ENCODE measurements around the gene VGF. TPM values are rescaled to one million over a fixed set of nuclear protein-coding genes. Genes with fewer than 3 reads are reported as not detected.

VGF gene
- total RNA-seq, 1 experiment from 2014 or later, result 122 TPM

DNA sequence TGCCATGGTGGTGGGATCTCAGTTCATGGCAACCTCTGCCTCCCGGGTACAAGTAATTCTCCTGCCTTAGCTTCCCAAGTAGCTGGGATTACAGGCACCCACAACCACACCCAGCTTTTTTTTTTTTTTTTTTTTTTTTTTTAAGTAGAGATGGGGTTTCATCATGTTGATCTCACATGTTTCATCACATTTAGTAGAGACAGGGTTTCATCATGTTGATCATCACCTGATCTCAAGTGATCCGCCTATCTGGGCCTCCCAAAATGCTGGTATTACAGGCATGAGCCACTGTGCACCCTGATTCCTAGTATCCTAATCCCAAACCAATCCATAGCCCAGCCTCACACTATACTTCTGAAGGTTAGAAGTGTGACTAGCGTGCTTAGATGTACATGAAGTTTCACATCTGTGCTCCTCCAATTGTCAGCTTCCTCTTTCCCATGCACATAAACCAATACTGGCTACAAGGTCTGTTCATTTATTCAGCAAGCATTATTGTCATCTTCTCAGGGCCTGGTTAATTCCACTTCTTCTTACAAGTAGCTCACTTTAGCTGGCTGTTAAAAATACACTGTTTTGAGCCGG lies 21.6 kb upstream of the VGF start:
- in situ Hi-C loops (cut with HindIII; ENCODE audit: low sequenced_read_pairs), result no loop called here
- DNase-seq (ENCODE audit: low spot score), result no peak

DNA sequence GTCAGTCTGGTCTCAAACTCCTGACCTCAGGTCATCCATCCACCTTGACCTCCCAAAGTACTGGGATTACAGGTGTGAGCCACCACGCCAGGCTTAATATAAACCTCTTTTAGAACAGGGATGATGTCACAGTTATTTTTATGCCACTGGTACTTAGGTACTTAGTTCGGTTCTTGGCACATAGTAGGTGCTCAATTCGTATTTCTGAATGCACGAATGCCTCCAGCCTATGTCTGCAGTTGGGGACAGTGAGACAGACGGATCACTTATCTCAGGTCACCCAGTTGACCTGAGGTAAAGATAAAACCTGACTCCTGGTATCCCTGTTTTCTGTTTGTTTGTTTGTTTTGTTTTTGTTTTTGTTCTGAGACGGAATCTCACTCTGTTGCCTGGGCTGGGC lies 20.8 kb upstream of the VGF start:
- no peak for DNase-seq (ENCODE audit: low spot score)
- in situ Hi-C loops (cut with HindIII; ENCODE audit: low sequenced_read_pairs), result no loop called here

DNA sequence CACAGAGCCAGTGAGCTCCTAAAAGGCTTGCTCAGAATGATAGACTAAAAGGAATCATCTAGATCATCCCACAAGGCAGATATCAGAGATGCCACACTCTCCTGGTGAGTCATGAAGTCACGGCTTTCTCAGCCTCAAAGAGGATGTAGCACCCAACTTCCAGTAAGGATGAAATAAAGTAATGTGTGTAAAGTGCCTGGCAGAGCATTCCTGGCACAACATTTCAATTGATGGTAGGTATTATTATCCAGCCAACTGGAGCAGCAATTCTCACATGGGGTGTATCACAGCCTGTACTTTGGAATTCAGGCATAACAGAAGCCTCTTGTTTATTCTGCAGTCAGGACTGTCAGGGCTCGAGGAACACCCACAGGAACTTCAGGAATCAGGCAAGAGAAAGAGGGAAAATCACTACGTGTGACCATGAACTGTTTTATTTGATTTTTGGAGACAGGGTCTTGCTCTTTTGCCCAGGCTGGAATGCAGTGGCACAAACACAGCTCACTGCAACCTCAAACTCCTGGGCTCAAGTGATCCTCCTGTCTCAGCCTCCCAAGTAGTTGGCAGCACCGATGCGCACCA lies 20.0 kb upstream of the VGF start:
- in situ Hi-C loops (cut with HindIII; ENCODE audit: low sequenced_read_pairs), result no loop called here
- no peak for DNase-seq (ENCODE audit: low spot score)

DNA sequence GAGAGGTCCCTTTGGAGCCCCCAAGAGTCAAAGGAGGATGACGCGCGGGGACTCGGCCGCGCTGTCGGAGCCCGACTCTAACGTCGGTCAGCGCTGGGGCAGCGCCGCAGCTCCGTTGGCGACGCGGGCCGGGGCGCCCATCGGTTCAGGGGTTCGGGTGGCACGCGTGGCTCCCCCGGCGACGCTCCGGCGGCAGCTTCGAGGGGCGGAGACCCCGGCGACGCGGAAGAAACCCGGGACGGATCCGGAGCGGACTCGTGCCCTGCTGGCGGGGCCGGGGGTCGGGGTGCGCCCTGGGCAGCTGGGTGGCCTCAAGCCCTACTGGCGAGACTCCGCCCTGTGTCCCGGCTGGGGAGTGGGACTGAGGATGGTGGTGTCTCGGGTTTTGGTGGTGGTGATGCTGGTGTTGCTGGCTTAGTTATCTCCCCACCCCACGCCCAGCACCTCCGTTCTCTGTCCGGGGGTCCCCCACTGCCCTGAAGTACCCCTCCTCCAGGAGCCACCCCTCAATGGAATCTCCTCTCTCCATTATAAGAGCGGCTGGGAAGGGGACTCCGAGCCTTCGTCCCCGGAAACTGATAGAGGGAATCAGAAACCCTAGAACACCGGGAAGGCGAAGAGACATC lies 14.9 kb upstream of the VGF start, which contains the start of gene NAT16:
NAT16 (minus strand) TSS at position 164 of the 626 bp plus-strand sequence. CDS start 5,486 bp downstream, outside the sequence.
- in situ Hi-C loops (cut with HindIII; ENCODE audit: low sequenced_read_pairs), result no loop called here
- no peak for DNase-seq (ENCODE audit: low spot score)

DNA sequence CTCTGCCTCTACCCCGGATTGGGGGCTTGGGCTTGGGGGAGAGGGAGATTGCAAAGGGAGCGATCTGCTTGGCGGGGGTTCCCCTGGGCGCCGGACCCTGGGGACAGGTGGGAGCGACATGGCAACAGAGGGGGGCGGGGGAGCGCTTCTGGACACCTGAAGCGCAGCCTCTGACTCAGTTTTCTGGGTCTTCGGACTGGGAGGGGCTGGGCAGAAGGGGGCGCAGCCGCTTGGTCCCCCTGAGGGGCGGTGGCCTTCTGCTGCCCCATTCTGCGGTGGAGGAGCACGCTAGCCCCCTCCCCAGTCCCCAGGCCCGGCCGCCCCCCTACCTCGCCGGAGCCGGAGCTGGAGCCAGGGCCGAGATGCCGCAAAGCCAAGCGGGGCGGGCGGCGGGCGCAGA lies 14.3 kb upstream of the VGF start:
- in situ Hi-C loops (cut with HindIII; ENCODE audit: low sequenced_read_pairs), result loop anchor here (10.0 kb wide), 1 partner anchor 95 kb away; no protein-coding TSS in a partner anchor

DNA sequence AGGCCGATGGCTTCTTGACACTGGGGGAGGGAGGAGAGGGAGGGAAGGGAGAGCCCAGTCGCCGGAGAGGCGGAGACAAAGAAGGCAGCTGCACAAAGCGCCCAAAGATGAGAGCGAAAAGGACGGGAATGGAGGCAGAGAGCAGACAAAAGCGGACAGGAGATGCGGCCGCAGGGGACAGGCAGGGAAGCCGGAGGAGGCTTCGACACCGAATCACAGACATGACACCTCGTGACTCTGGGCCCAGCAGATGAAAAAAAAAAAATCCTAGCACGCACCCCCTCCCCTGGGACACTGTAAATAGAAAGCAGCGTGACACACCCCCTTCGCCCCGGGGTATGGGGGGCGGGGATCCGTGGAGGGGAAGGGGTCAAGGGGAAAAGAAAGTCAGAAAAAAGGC lies 13.7 kb upstream of the VGF start:
- no peak for DNase-seq (ENCODE audit: low spot score)
- in situ Hi-C loops (cut with HindIII; ENCODE audit: low sequenced_read_pairs), result loop anchor here (10.0 kb wide), 1 partner anchor 96 kb away; no protein-coding TSS in a partner anchor

More for the DNA sequence above, 14.3 kb upstream of the VGF start:
- DNase-seq (ENCODE audit: low spot score), result no peak

DNA sequence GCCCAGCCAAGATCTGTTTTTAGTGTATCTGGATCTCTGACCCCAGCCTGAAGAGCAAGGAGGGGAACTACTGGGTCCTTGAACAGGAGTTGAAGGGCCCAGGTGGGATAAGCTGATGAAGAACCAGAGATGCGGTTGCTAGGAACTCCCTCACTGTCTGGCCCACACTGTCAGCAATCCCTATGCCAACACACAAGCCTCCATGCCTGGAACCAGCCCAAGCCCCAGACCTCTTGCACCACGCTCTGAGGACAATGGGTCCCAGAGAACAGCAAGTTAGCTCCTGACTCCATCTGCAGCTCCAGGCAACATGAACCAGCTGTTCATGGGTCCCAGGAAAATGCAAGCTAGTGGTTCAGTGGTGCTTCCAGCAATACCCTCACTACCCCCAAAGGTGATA lies 12.3 kb upstream of the VGF start:
- DNase-seq (ENCODE audit: low spot score), result no peak
- in situ Hi-C loops (cut with HindIII; ENCODE audit: low sequenced_read_pairs), result loop anchor here (10.0 kb wide), 1 partner anchor 97 kb away; no protein-coding TSS in a partner anchor

DNA sequence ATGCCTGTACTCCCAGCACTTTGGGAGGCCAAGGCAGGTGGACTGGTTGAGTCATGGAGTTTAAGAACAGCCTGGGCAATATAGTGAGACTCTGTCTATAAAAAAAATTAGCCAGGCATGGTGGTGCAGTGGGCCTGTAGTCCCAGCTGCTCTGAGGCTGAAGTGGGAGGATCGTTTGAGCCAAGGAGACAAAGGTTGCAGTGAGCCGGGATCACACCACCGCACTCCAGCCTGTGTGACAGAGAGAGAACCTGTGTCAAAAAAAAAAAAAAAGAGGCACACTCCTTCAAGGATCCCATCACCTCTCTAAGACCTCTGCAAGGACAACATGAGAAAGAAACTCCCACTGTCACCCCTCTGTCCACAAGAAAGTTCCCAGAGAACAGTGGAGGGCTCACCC lies 10.3 kb upstream of the VGF start:
- in situ Hi-C loops (cut with HindIII; ENCODE audit: low sequenced_read_pairs), result loop anchor here (10.0 kb wide), 1 partner anchor 99 kb away; no protein-coding TSS in a partner anchor

DNA sequence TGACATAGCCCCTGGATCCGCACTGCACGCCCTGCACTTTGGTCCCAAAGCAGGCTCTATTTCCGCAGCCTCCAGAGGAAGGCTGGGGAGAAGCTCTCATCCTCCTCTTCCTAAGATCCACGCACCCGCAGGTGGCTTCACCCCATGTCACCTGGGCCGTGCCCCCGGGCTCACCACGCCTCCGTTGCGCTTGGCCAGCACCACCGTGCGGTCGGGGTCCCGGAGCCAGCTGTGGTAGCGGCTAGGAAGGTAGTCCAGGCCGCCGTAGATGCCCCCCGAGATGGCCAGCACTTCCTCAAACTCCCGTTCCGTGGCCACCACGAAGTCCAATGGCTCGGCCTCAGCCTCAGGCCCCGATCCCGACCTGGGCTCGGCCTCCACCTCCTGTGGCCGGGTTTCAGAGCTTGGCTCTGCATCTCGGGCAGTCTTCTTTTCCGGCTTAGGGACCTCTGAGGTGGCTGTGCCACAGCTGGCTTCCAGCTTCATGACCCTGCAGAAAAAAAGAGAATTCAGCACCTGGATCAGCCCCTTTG lies 9.0 kb upstream of the VGF start:
- in situ Hi-C loops (cut with HindIII; ENCODE audit: low sequenced_read_pairs), result loop anchor here (10.0 kb wide), 1 partner anchor 100 kb away; no protein-coding TSS in a partner anchor
- DNase-seq (ENCODE audit: low spot score), result no peak

More for the DNA sequence above, 10.3 kb upstream of the VGF start:
- DNase-seq (ENCODE audit: low spot score), result no peak

DNA sequence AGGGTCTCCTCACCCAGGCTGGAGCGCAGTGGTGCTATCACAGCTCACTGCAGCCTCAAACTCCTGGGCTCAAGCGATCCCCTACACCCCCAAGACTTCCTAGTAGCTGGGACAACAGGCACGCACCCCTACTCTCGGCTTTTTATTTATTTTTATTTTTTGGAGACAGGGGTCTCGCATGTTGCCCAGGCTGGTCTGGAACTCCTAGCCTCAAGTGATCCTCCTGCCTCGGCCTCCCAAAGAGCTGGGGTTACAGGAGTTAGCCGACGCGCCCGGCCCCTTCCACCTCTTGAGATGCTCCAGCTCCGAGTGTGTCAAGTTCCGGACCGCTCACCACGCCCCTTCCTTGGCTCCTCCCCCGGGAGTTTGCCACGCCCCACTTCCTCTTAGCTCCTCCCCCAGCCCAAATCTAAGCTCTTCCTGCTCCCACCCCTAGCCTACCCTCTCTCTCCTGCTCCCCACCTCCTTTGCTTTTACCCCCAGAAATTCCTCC lies 8.4 kb upstream of the VGF start:
- DNase-seq (ENCODE audit: low spot score), result no peak
- in situ Hi-C loops (cut with HindIII; ENCODE audit: low sequenced_read_pairs), result loop anchor here (10.0 kb wide), 1 partner anchor 101 kb away; no protein-coding TSS in a partner anchor

DNA sequence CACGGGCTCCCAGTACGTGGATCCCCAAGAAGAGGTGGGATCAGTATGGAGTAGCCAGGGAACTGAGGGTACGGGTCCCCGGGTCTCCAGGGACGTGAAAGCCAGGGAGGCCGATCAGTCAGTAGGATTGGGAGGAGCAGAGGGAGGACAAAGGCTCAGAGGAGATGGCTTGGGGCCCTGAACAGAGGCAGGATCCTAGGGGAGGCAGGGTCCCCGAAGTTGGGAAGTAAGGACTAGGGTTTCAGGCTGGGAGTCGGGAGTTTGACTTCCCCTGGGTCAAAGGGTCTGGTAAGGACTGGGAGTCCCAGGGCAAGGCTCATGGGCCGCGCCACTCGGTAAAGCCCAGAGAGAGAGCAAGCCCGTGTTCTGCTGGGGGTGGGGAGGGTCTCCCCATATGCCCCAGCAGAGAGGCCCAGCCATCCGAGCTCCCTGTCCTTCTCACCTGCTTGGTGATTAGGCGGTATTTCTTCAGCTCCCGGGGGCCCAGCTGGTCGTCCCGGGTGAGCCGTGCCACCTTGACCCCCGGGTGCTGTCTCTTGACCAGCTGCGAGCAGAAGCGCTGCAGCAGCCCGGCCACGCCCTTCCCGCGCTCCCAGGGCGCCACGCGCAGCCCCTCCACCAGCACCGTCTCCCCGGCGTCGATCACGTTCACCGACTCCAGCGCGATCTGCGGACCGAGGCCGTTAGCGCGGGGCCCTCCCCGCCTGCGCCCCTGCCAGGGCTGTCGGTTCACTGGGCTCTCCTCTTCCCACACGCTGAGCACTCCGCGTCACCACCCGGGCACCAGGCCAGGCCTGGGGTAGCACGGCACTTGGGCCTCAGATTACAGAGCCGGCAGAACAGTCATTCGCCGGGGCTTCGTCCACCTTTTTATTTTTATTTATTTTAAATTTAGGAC lies 7.7 kb upstream of the VGF start:
- in situ Hi-C loops (cut with HindIII; ENCODE audit: low sequenced_read_pairs), result loop anchor here (10.0 kb wide), 1 partner anchor 102 kb away; no protein-coding TSS in a partner anchor
- DNase-seq (ENCODE audit: low spot score), result no peak

DNA sequence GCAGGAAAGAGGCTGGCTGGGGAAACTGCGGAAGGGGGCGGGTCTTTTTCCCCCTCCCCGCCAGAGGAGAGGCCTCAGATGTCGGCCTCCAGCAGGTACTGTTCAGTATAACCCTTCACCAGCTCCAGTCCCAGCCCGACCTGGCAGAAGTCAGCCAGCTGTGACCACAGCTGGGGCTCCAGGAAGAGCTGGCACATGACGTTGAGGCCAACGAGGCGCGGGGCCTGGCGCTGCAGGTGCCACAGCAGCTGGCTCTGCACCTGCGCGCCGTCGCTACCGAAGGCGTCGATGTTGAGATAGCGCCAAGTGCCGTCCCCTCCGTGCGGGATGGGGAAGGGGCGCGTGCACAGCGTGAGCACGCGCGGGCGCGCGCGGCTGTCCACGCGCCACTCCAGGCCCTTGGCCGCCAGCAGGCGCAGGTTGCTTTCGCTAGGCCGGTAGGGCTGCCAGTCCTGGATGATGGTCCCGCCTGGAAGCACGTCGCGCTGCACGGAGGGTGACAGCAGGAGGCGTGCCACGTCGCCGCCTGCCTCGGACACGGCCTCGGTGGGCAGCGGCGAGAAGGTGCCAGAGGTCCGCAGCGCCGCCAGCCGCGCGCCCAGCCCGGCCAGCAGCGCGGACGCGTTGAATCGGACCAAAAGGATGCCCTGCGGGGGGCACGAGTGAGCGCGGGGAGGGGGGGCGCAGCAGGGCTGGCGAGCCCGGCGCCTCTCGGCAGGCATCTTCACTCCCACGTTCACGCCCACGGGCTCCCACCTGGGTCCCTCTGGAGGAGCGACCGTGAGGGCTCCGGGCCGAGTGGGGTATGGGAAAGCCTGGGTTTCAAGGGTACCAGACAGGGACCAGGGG lies 6.9 kb upstream of the VGF start:
- in situ Hi-C loops (cut with HindIII; ENCODE audit: low sequenced_read_pairs), result loop anchor here (10.0 kb wide), 1 partner anchor 103 kb away; no protein-coding TSS in a partner anchor
- no peak for DNase-seq (ENCODE audit: low spot score)

DNA sequence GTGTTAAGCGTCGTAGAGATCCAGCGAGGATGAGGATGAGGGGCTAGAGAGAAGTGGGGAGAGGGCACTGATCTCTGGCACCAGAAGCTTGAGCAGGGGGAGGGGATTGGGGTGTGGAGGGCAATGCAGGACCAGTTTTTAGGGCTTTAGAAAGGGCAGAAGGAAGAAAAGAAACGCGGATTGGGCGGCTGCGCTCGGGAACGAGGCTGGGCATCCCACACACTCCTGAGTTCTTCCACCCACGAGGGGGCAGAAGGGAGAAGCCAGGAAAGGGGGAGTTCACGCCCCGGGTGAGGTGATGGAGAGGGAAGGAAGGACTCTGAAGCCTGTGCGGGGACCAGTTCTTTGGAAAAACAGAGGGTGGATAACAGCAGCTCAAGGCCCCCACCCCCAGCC lies 6.1 kb upstream of the VGF start:
- in situ Hi-C loops (cut with HindIII; ENCODE audit: low sequenced_read_pairs), result loop anchor here (10.0 kb wide), 1 partner anchor 103 kb away; no protein-coding TSS in a partner anchor
- DNase-seq (ENCODE audit: low spot score), result no peak

DNA sequence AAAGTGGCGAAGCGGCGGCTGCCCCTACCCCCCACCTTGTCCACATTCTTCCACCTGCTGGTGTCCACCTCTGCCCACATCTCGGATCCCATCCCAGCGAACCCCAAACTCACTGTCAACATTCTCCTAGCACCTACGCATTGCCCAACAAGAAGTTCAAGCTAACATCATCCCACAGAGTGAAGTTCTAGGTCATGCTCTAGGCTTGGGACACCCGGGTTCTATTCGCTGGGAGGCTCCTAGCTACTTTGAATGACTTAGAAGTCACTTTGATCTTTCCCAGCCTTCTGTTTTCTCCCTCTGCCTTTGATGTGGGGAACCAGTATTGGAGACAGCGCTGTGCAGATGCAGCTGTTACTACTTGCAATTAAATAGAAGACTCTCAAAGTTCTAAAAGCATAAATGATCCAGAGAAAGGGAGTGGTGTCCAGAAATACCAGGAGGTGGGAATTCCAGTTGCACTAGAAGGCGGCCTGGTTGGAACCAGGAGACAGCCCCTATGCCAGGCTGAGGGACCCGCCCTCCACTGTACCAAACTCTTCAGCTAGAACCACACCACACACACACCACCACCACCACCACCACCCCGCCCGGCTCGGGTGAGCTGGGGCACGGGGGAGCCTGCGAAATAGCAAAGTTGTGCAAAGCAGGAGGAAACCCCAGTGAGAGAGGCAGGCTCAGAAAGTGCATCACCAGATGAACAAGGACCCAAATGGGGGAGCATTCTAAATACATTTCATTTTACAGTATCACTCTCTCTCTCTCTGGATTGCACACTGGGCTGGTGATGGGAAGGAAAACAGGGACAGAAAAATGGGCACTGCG lies 5.5 kb upstream of the VGF start:
- no peak for DNase-seq (ENCODE audit: low spot score)
- in situ Hi-C loops (cut with HindIII; ENCODE audit: low sequenced_read_pairs), result loop anchor here (10.0 kb wide), 1 partner anchor 104 kb away; no protein-coding TSS in a partner anchor

DNA sequence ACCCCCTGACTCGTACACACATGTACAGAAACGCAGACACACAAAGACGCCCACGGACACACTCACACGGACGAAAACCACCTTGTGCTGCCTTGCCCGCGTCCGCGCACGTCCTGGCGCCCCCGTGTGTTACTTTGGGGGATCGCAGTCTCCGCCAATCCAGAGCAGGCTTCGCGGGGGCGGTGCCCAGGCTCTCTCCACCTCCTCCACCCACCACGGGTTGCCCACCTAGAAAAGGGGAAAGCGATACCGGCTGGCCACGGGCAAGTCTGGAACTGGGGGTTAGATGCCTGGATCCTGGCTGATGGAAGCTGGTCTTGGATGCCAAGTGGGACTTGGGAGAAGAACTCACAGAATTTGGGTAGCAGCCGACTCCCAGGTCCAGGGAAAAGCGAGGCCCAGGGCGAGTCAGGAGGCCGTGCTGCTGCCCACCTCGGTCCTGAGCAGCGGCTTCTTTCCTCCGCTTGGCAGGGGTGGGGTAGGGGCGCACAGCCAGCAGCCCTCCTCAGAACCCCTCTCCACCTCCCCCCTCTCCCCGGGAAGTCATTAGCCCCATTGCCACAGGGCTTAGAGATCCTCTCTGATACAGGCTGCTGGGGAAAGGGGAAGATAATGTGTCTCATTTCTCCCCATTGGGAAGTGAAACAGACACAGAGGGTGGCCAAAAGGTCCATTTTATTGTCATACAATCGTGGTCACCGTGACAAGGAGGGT lies 4.6 kb upstream of the VGF start:
- in situ Hi-C loops (cut with HindIII; ENCODE audit: low sequenced_read_pairs), result loop anchor here (10.0 kb wide), 1 partner anchor 105 kb away; no protein-coding TSS in a partner anchor
- peak; percentile 63 for DNase-seq (ENCODE audit: low spot score)

DNA sequence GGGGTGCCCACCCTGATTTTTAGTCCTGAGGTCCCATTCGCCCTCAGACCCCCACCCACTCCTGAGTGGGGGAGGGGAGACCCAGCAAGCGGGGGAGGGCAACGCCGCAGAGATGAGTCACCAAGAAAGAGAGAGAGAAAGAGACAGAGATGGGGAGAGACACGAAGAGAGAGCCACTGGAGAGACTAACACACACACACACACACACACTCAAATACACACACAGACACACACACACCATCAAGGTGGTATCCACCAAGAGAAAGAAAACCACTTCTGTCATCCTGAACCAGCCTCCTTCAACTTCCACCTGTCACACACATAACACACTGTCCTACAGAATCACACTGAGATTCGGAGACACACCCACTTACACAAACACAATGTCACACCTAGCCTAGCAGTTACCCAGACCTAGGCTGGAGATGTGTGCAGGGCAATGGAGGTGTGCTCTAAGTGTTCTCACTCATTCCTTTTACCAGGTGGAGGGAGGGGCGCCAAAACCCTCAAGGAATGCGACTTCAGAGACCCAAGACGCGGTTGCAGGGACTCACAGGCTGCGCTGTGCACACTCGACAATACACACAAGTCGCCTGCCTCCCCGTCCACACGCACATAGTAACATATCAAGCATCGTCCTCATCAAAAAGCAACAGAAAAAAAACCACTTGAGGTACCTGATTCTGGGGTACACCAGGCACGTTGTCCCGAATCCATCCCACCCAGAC lies 3.9 kb upstream of the VGF start:
- peak; percentile 41 for DNase-seq (ENCODE audit: low spot score)
- in situ Hi-C loops (cut with HindIII; ENCODE audit: low sequenced_read_pairs), result no loop called here

All from G401 (cell line).